PC-9 (cell line): ENCODE results near the gene PDE1C.

Experiments
- CTCF ChIP-seq: fragments of 200-600 bp; sonication (generic); conservative IDR thresholded peaks from 2 replicates; pipeline ENCODE4 v1.6.1; 2017; ENCODE audit warnings: mixed run types, antibody characterized with exemption, mild to moderate bottlenecking, moderate library complexity
- EZH2 ChIP-seq: fragments of 200-600 bp; sonication (generic); IDR thresholded peaks from 2 replicates; pipeline ENCODE4 v1.8.0; 2017; ENCODE audit warnings: antibody characterized with exemption, low read depth

- TF ChIP-seq CTCF (no peak), EZH2 (no peak)
Measured at GRCh38 chr7:32092346-32092745, 22.1 kb upstream of the PDE1C start.
